Placental pericyte (primary cell): ENCODE measurements around the gene EAF2. TPM values are rescaled to one million over a fixed set of nuclear protein-coding genes. Genes with fewer than 3 reads are reported as not detected.

ENCODE experiments used
- total RNA-seq: library from RNA; depleted of rRNA; stranded (reverse); fragments of >200 nt; gene quantifications from 2 replicates; pipeline ENCODE4 v1.2.3, GENCODE V29; 2012

Gene EAF2
- total RNA-seq = 0.72 and 1.3 TPM in 2 replicates

GRCh38 chr3:121834671-121835464, at the start of gene EAF2, which contains the start of gene IQCB1:
EAF2 (plus strand) TSS chr3:121835209; CDS start chr3:121835286, 77 bp downstream.
IQCB1 (minus strand) TSS chr3:121835060; CDS start chr3:121828960, 6,100 bp downstream.

GRCh38 chr3:121894301-121894990, 59.4 kb downstream of the EAF2 start, which contains the start of gene SLC15A2:
SLC15A2 (plus strand) TSS chr3:121894401; CDS start chr3:121894477, 76 bp downstream.

Other genes starting within 250 kb of the EAF2 start
- not detected in 2 replicates for gene FBXO40, start 241.8 kb upstream of the EAF2 start, total RNA-seq
- gene HCLS1, start 174.3 kb upstream of the EAF2 start, total RNA-seq = 3.1 and 5.3 TPM in 2 replicates
- 36.1 and 76.4 TPM in 2 replicates for gene GOLGB1, start 85.5 kb upstream of the EAF2 start, total RNA-seq
- 16.4 and 18.6 TPM in 2 replicates for gene IQCB1, start 149 bp upstream of the EAF2 start, total RNA-seq
- under 0.01 and 0.22 TPM in 2 replicates for gene SLC15A2, start 59.2 kb downstream of the EAF2 start, total RNA-seq
- gene ILDR1, start 187.0 kb downstream of the EAF2 start, total RNA-seq = not detected in 2 replicates
- gene CD86, start 220.2 kb downstream of the EAF2 start, total RNA-seq = not detected in 2 replicates